Ovary (tissue), 9 donors: ENCODE data around the gene PPP2R5C. TPM values are rescaled to one million over a fixed set of nuclear protein-coding genes. Genes with fewer than 3 reads are reported as not detected.
"Not testable (repeated sequence)": the region's sequence is repeated elsewhere in the genome, so short reads cannot be mapped to it uniquely, and the experiment has no call there.

Experiments
- DNase-seq, 5 donors: peaks; one replicate each; pipeline ENCODE4 v3.0.0-alpha.2; 2019 to 2020
- H3K27ac ChIP-seq, 2 donors: fragments of 200-600 bp; one replicate each; pipeline versions ENCODE4 v1.5.1 to v1.8.0; 2019 to 2022
- H3K27me3 ChIP-seq: fragments of 200-600 bp; one replicate; pipeline ENCODE4 v1.8.0; 2022
- H3K36me3 ChIP-seq: fragments of 200-600 bp; sonication (generic); one replicate; pipeline ENCODE4 v1.5.1; 2019
- H3K4me1 ChIP-seq: one replicate; pipeline ENCODE4 v1.8.1; 2013; ENCODE audit warnings: mild to moderate bottlenecking, moderate library complexity; ENCODE audit not compliant: insufficient read depth
- H3K4me3 ChIP-seq: fragments of 200-600 bp; sonication (generic); one replicate; pipeline ENCODE4 v1.5.1; 2017
- H3K9me3 ChIP-seq, 2 donors: fragments of 200-600 bp in 1 of 2; sonication (generic) in 1 of 2; one replicate each; pipeline versions ENCODE4 v1.5.1 to v1.8.1; 2013 to 2019; ENCODE audit warnings: mild to moderate bottlenecking in 1 of 2, moderate library complexity in 1 of 2
- EP300 ChIP-seq: sonication (generic); formaldehyde crosslinking; IDR thresholded peaks from one replicate; pipeline ENCODE4 v1.6.1; 2017; ENCODE audit warnings: antibody characterized with exemption
- POLR2A ChIP-seq: fragments of 450-650 bp; IDR thresholded peaks from one replicate; pipeline ENCODE4 v1.6.1; 2017; ENCODE audit warnings: antibody characterized with exemption, mild to moderate bottlenecking, moderate library complexity
- WGBS, 3 donors: extraction: QIAGEN DNeasy Blood & Tissue Kit in 1 of 3; methylation state at CpG; one replicate each; pipeline versions ENCODE4 v1.1.5 to v1.1.7; 2013 to 2017; 5-methylcytosine and 5-hydroxymethylcytosine counted together
- intact Hi-C, 4 donors: fragments of 100-400 bp; cut with DNase I; formaldehyde crosslinking; loops; one replicate each; pipeline versions ENCODE4 v1.11.0 to v1.15.1; 2022 to 2023
- polyA plus RNA-seq, 2 donors: library from polyadenylated mRNA; stranded (reverse); fragments of 200-250 nt in 1 of 2; fragments of 350-450 nt in 1 of 2; fragmentation: Illumina TruSeq in 1 of 2; extraction: RNeasy Lipid Tissue Mini Kit (QIAGEN cat#74804) in 1 of 2; gene quantifications; one replicate each; pipeline ENCODE4 v1.2.3, GENCODE V29; 2013 to 2014
- total RNA-seq, 7 donors: library from RNA; depleted of rRNA in 2 of 7; stranded (reverse); fragments of >200 nt in 2 of 7; fragmentation: NEBNext Ultra II Directional in 3 of 7; extraction: Animal tissue kit (Norgen Biotek cat#: 25700) in 3 of 7; gene quantifications; one replicate each; pipeline versions ENCODE4 v1.1.0 to v1.2.4, GENCODE V29; 2016 to 2023
- TF ChIP-seq, protein P1 (sequence below), 3 donors: fragments of 450-650 bp in 2 of 3; fragments of 200-600 bp in 1 of 3; IDR thresholded peaks; one replicate each; pipeline versions ENCODE4 v1.5.1 to v1.8.0; 2016 to 2022; ENCODE audit warnings: antibody characterized with exemption in 3 of 3, mild to moderate bottlenecking in 1 of 3
- donor health status: DM: no; HTN: no; CAD: no; lungs with moderate emphysema.
- donor health status: DM: no; HTN: no; CAD: no.
- donor health status: Bipolar disorder and iron deficiency.
- donor health status: DM: yes; HTN: yes; CAD: no.
- donor health status: DM: no; HTN: no; CAD: no.
- donor health status: DM: yes; HTN: yes; CAD: no.

The PPP2R5C gene
- total and polyA plus RNA-seq, 9 donors: 52.8 to 136 (median 96.6) TPM

- intact Hi-C loops: no loop called here
- no peak overlapping the region for H3K4me3 ChIP-seq
- no peaks in the 10 kb centered on the region for H3K9me3 ChIP-seq
- H3K36me3 ChIP-seq: no peaks in the 10 kb centered on the region
- no peak for TF ChIP-seq POLR2A
- TF ChIP-seq, protein P1, sequence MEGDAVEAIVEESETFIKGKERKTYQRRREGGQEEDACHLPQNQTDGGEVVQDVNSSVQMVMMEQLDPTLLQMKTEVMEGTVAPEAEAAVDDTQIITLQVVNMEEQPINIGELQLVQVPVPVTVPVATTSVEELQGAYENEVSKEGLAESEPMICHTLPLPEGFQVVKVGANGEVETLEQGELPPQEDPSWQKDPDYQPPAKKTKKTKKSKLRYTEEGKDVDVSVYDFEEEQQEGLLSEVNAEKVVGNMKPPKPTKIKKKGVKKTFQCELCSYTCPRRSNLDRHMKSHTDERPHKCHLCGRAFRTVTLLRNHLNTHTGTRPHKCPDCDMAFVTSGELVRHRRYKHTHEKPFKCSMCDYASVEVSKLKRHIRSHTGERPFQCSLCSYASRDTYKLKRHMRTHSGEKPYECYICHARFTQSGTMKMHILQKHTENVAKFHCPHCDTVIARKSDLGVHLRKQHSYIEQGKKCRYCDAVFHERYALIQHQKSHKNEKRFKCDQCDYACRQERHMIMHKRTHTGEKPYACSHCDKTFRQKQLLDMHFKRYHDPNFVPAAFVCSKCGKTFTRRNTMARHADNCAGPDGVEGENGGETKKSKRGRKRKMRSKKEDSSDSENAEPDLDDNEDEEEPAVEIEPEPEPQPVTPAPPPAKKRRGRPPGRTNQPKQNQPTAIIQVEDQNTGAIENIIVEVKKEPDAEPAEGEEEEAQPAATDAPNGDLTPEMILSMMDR (IDR thresholded peaks at IDR 0.05): no peak
- TF ChIP-seq EP300: no peak
- 69 to 78% (median 75%) methylated on average over 8 of the region's 8 CpGs for WGBS, 3 donors
- DNase-seq: no peak
- H3K4me1 ChIP-seq: no peaks in the 10 kb centered on the region
- H3K27ac ChIP-seq: no peak overlapping the region
- H3K27me3 ChIP-seq: no peaks in the 10 kb centered on the region
Measured at GRCh38 chr14:101739446-101740141, 21.9 kb upstream of the PPP2R5C start.

GRCh38 chr14:101740981-101741380 lies 20.5 kb upstream of the PPP2R5C start:
- Histone ChIP-seq H3K36me3 (no peaks in the 10 kb centered on the region), H3K27me3 (no peaks in the 10 kb centered on the region), H3K27ac (no peak overlapping the region), H3K9me3 (no peaks in the 10 kb centered on the region), H3K4me3 (no peak overlapping the region), H3K4me1 (no peaks in the 10 kb centered on the region)
- no peak for TF ChIP-seq POLR2A
- TF ChIP-seq EP300: no peak
- TF ChIP-seq, protein P1 (IDR thresholded peaks at IDR 0.05): no peak
- no peak for DNase-seq
- 74 to 91% (median 88%) methylated on average over 3 of the region's 3 CpGs for WGBS, 3 donors
- intact Hi-C loops: no loop called here

DNA sequence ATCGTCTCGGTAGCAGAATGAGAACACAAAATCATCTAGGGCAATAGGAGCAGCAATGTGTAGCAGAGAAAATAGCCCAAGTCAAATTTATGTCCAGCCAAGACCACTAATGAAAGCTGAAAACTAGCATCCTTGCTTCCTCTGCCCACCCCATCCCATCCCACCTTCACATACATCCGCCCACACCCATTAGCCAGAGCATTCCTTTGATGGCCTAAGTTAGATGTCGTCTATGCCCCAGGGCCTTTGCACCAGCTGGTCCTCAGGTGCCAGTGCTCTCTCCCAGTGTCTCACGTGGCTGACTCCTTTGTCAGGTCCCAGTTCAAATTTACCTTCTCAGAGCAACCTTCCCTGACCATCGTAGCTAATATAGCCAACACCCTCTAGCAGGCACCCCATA lies 17.8 kb upstream of the PPP2R5C start:
- Histone ChIP-seq H3K9me3 (no peaks in the 10 kb centered on the region), H3K4me1 (no peaks in the 10 kb centered on the region), H3K36me3 (no peaks in the 10 kb centered on the region), H3K27me3 (no peaks in the 10 kb centered on the region), H3K27ac (no peak overlapping the region), H3K4me3 (no peak overlapping the region)
- TF ChIP-seq, protein P1 (IDR thresholded peaks at IDR 0.05): no peak
- TF ChIP-seq EP300 (no peak), POLR2A (no peak)
- 76 to 78% (median 77%) methylated on average over 6 of the region's 6 CpGs for WGBS, 3 donors
- intact Hi-C loops: no loop called here
- no peak for DNase-seq

- H3K36me3 ChIP-seq, H3K4me1 ChIP-seq, intact Hi-C loops, H3K27me3 ChIP-seq, H3K27ac ChIP-seq, DNase-seq, H3K9me3 ChIP-seq, H3K4me3 ChIP-seq: not testable (repeated sequence)
- WGBS, 3 donors: 84 to 87% (median 86%) methylated on average over 6 of the region's 6 CpGs
Measured at GRCh38 chr14:101744382-101744781, 17.1 kb upstream of the PPP2R5C start.

DNA sequence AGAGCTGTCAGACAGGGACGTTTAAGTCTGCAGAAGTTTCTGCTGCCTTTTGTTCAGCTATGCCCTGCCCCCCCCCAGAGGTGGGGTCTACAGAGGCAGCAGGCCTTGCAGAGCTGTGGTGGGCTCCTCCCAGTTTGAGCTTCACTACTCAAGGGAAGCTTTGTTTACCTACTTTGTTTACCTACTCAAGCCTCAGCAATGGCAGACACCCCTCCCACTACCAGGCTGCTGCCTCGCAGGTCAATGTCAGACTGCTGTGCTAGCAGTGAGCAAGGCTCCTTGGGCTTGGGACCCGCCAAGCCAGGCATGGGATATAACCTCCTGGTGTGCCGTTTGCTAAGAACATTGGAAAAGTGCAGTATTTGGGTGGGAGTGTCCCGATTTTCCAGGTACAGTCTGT lies 11.8 kb upstream of the PPP2R5C start:
- H3K27ac ChIP-seq, H3K9me3 ChIP-seq, DNase-seq, H3K27me3 ChIP-seq, H3K36me3 ChIP-seq, intact Hi-C loops, H3K4me1 ChIP-seq, H3K4me3 ChIP-seq: not testable (repeated sequence)
- 59 to 71% (median 69%) methylated on average over 5 of the region's 5 CpGs for WGBS, 3 donors
